Naive B cell (primary cell): ENCODE results near the gene THEMIS2. TPM values are rescaled to one million over a fixed set of nuclear protein-coding genes. Genes with fewer than 3 reads are reported as not detected.

Source experiments
- ATAC-seq, 2 donors: fragments of 150-1000 bp; cut with Tn5 transposase; 2 replicates each; pipeline ENCODE4 v1.10.0; 2021; ENCODE audit warnings: low read depth in 2 of 2, mild to moderate bottlenecking in 2 of 2, moderate library complexity in 2 of 2
- DNase-seq: peaks from one replicate; pipeline ENCODE4 v3.0.0; 2022
- H3K27ac Mint-ChIP-seq, 6 donors: one replicate each; pipeline ENCODE4 v1.8.0; 2020 to 2022; ENCODE audit warnings: mild to moderate bottlenecking in 6 of 6, mixed read lengths in 6 of 6, moderate library complexity in 5 of 6, inconsistent platforms in 2 of 6
- H3K27me3 Mint-ChIP-seq, 3 donors: one replicate each; pipeline ENCODE4 v1.8.0; 2021 to 2022; ENCODE audit warnings: mixed read lengths in 3 of 3, mild to moderate bottlenecking in 1 of 3
- H3K36me3 Mint-ChIP-seq, 2 donors: one replicate each; pipeline ENCODE4 v1.8.0; 2020 to 2022; ENCODE audit warnings: mixed read lengths in 2 of 2, inconsistent platforms in 1 of 2, mild to moderate bottlenecking in 1 of 2
- H3K4me1 Mint-ChIP-seq, 3 donors: one replicate each; pipeline ENCODE4 v1.8.0; 2020 to 2022; ENCODE audit warnings: mixed read lengths in 3 of 3, inconsistent platforms in 1 of 3, mild to moderate bottlenecking in 1 of 3, moderate library complexity in 1 of 3
- H3K4me3 Mint-ChIP-seq, 8 donors: one replicate each; pipeline ENCODE4 v1.8.0; 2020 to 2022; ENCODE audit warnings: mild to moderate bottlenecking in 8 of 8, mixed read lengths in 8 of 8, moderate library complexity in 8 of 8, inconsistent platforms in 2 of 8
- H3K9me3 Mint-ChIP-seq, 7 donors: one replicate each; pipeline ENCODE4 v1.8.0; 2020 to 2022; ENCODE audit warnings: mixed read lengths in 7 of 7, mild to moderate bottlenecking in 5 of 7, inconsistent platforms in 2 of 7, moderate library complexity in 1 of 7
- polyA plus RNA-seq, 6 donors: library from polyadenylated mRNA; unstranded; fragments of 300-500 nt; fragmentation: Illumina TruSeq; gene quantifications; one replicate each; pipeline ENCODE4 v1.2.3, GENCODE V29; 2021; ENCODE audit warnings: low read depth in 6 of 6

Gene THEMIS2
- polyA plus RNA-seq, 6 donors from 2014 or later = 5.7 to 14.1 (median 9.5) TPM

- H3K27ac Mint-ChIP-seq = peak overlapping the region; percentile 22 to 92 (median 77)
- no peaks in the 10 kb centered on the region for H3K9me3 Mint-ChIP-seq
- no peaks in the 10 kb centered on the region for H3K27me3 Mint-ChIP-seq
- DNase-seq = no peak
- ATAC-seq = peak; percentile 34 to 55
- H3K4me1 Mint-ChIP-seq = peaks cover 28 to 37% (median 34%) of the 10 kb centered on the region in 3 donors
- peaks cover 0 to 8% of the 10 kb centered on the region in 2 donors for H3K36me3 Mint-ChIP-seq
- peak overlapping the region in 3 of 8 donors; percentile 25 to 56 (median 30) for H3K4me3 Mint-ChIP-seq
Observed at GRCh38 chr1:27884006-27884954, 11.9 kb downstream of the THEMIS2 start.

GRCh38 chr1:27885114-27885528, 12.8 kb downstream of the THEMIS2 start:
- peak in 1 of 2 donors; percentile 15 for ATAC-seq
- Mint-ChIP-seq H3K4me3 (peak overlapping the region in 2 of 8 donors; percentile 30 to 56), H3K36me3 (peaks cover 0 to 8% of the 10 kb centered on the region in 2 donors), H3K27ac (peak overlapping the region in 4 of 6 donors; percentile 29 to 89 (median 80)), H3K9me3 (no peaks in the 10 kb centered on the region), H3K27me3 (no peaks in the 10 kb centered on the region), H3K4me1 (peaks cover 31 to 37% (median 34%) of the 10 kb centered on the region in 3 donors)
- DNase-seq = no peak

GRCh38 chr1:27885621-27886352, 13.4 kb downstream of the THEMIS2 start:
- no peak for DNase-seq
- Mint-ChIP-seq H3K9me3 (no peaks in the 10 kb centered on the region), H3K27ac (peak overlapping the region in 3 of 6 donors; percentile 4 to 89 (median 47)), H3K4me1 (peaks cover 37 to 42% (median 40%) of the 10 kb centered on the region in 3 donors), H3K27me3 (no peaks in the 10 kb centered on the region), H3K36me3 (peaks cover 3 to 8% of the 10 kb centered on the region in 2 donors), H3K4me3 (no peak overlapping the region)
- no peak for ATAC-seq

- Mint-ChIP-seq H3K27me3 (no peaks in the 10 kb centered on the region), H3K9me3 (no peaks in the 10 kb centered on the region), H3K4me1 (peaks cover 42 to 47% (median 46%) of the 10 kb centered on the region in 3 donors), H3K36me3 (peaks cover 8% of the 10 kb centered on the region in 2 donors), H3K4me3 (no peak overlapping the region), H3K27ac (peak overlapping the region in 2 of 6 donors; percentile 66 to 92)
- DNase-seq (no peak), ATAC-seq (no peak)
Observed at GRCh38 chr1:27886353-27886679, 14.0 kb downstream of the THEMIS2 start.

- no peaks in the 10 kb centered on the region for H3K27me3 Mint-ChIP-seq
- no peaks in the 10 kb centered on the region for H3K9me3 Mint-ChIP-seq
- H3K27ac Mint-ChIP-seq = peak overlapping the region in 4 of 6 donors; percentile 20 to 96 (median 92)
- H3K4me3 Mint-ChIP-seq = peak overlapping the region in 5 of 8 donors; percentile 6 to 45 (median 30)
- ATAC-seq (no peak), DNase-seq (no peak)
- peaks cover 8 to 9% of the 10 kb centered on the region in 2 donors for H3K36me3 Mint-ChIP-seq
- peaks cover 46 to 51% (median 50%) of the 10 kb centered on the region in 3 donors for H3K4me1 Mint-ChIP-seq
Observed at GRCh38 chr1:27886744-27887143, 14.4 kb downstream of the THEMIS2 start.

GRCh38 chr1:27887215-27888021, 15.1 kb downstream of the THEMIS2 start:
- ATAC-seq = peak; percentile 33 to 39
- peaks cover 52 to 58% (median 57%) of the 10 kb centered on the region in 3 donors for H3K4me1 Mint-ChIP-seq
- H3K4me3 Mint-ChIP-seq = peak overlapping the region in 6 of 8 donors; percentile 30 to 66 (median 41)
- DNase-seq = peak; percentile 35
- H3K9me3 Mint-ChIP-seq = no peaks in the 10 kb centered on the region
- peaks cover 8 to 9% of the 10 kb centered on the region in 2 donors for H3K36me3 Mint-ChIP-seq
- no peaks in the 10 kb centered on the region for H3K27me3 Mint-ChIP-seq
- peak overlapping the region in 5 of 6 donors; percentile 64 to 96 (median 91) for H3K27ac Mint-ChIP-seq

- Mint-ChIP-seq H3K9me3 (no peaks in the 10 kb centered on the region), H3K4me3 (no peak overlapping the region), H3K4me1 (peaks cover 49 to 53% (median 49%) of the 10 kb centered on the region in 3 donors), H3K36me3 (peaks cover 2 to 11% of the 10 kb centered on the region in 2 donors), H3K27me3 (no peaks in the 10 kb centered on the region), H3K27ac (peak overlapping the region in 4 of 6 donors; percentile 69 to 96 (median 78))
- ATAC-seq (no peak), DNase-seq (no peak)
Observed at GRCh38 chr1:27889506-27889905, 17.2 kb downstream of the THEMIS2 start.

- Mint-ChIP-seq H3K4me3 (peak overlapping the region; percentile 7 to 74 (median 68)), H3K4me1 (peaks cover 40 to 43% (median 41%) of the 10 kb centered on the region in 3 donors), H3K9me3 (no peaks in the 10 kb centered on the region), H3K36me3 (peaks cover 17 to 19% of the 10 kb centered on the region in 2 donors), H3K27ac (peak overlapping the region; percentile 92 to 97 (median 94)), H3K27me3 (no peaks in the 10 kb centered on the region)
- DNase-seq = peak; percentile 73
- peak; percentile 81 to 87 for ATAC-seq
Observed at GRCh38 chr1:27891196-27891889, 19.0 kb downstream of the THEMIS2 start.

- H3K4me3 Mint-ChIP-seq = no peak overlapping the region
- no peaks in the 10 kb centered on the region for H3K27me3 Mint-ChIP-seq
- H3K36me3 Mint-ChIP-seq = peaks cover 17 to 19% of the 10 kb centered on the region in 2 donors
- no peaks in the 10 kb centered on the region for H3K9me3 Mint-ChIP-seq
- no peak for ATAC-seq
- DNase-seq = no peak
- peaks cover 24 to 30% (median 27%) of the 10 kb centered on the region in 3 donors for H3K4me1 Mint-ChIP-seq
- H3K27ac Mint-ChIP-seq = peak overlapping the region in 4 of 6 donors; percentile 28 to 90 (median 74)
Observed at GRCh38 chr1:27894521-27894920, 22.2 kb downstream of the THEMIS2 start.

GRCh38 chr1:27906759-27907158, 34.4 kb downstream of the THEMIS2 start:
- Mint-ChIP-seq H3K36me3 (peaks cover 11% of the 10 kb centered on the region in 2 donors), H3K27me3 (no peaks in the 10 kb centered on the region), H3K4me3 (no peak overlapping the region), H3K9me3 (no peaks in the 10 kb centered on the region), H3K4me1 (peaks cover 2 to 5% (median 3%) of the 10 kb centered on the region in 3 donors), H3K27ac (no peak overlapping the region)
- no peak for ATAC-seq
- no peak for DNase-seq

GRCh38 chr1:27912429-27912828, 40.1 kb downstream of the THEMIS2 start:
- no peak for ATAC-seq
- DNase-seq = no peak
- Mint-ChIP-seq H3K4me1 (peaks cover 11 to 23% (median 19%) of the 10 kb centered on the region in 3 donors), H3K27me3 (peaks cover 0 to 4% (median 2%) of the 10 kb centered on the region in 3 donors), H3K9me3 (peaks cover 0 to 5% (median 2%) of the 10 kb centered on the region in 7 donors), H3K4me3 (peak overlapping the region in 4 of 8 donors; percentile 29 to 72 (median 49)), H3K27ac (peak overlapping the region in 2 of 6 donors; percentile 57 to 63), H3K36me3 (peaks cover 5 to 8% of the 10 kb centered on the region in 2 donors)

GRCh38 chr1:27915082-27915575, 42.8 kb downstream of the THEMIS2 start:
- peak overlapping the region; percentile 96 to 100 (median 98) for H3K27ac Mint-ChIP-seq
- DNase-seq (no peak), ATAC-seq (no peak)
- peaks cover 0 to 14% (median 7%) of the 10 kb centered on the region in 3 donors for H3K27me3 Mint-ChIP-seq
- peaks cover 0 to 5% of the 10 kb centered on the region in 2 donors for H3K36me3 Mint-ChIP-seq
- peaks cover 11 to 23% (median 16%) of the 10 kb centered on the region in 3 donors for H3K4me1 Mint-ChIP-seq
- H3K9me3 Mint-ChIP-seq = peaks cover 0 to 7% (median 2%) of the 10 kb centered on the region in 7 donors
- peak overlapping the region; percentile 92 to 100 (median 98) for H3K4me3 Mint-ChIP-seq
